GM11168 (cell line): ENCODE results near the gene CFAP119.

ENCODE experiments used
- in situ Hi-C: fragments of 300-500 bp; cut with MboI; formaldehyde crosslinking; loops from one replicate; pipeline ENCODE4 v1.12.0; 2022; ENCODE audit warnings: low sequenced_read_pairs; ENCODE audit not compliant: unreplicated experiment

The CFAP119 gene

GRCh38 chr16:30715750-30716445 lies 46.0 kb downstream of the CFAP119 start:
- in situ Hi-C loops, result no loop called here

GRCh38 chr16:30711712-30712111 lies 50.1 kb downstream of the CFAP119 start:
- in situ Hi-C loops, result no loop called here

- in situ Hi-C loops, result no loop called here
These were observed 50.9 kb downstream of the CFAP119 start for GRCh38 chr16:30710971-30711370.
